Lung (tissue), 12 donors: ENCODE data around the gene EHMT1. TPM values are rescaled to one million over a fixed set of nuclear protein-coding genes. Genes with fewer than 3 reads are reported as not detected.

ENCODE experiments used
- ATAC-seq: fragments of 200-7000 bp; cut with Tn5 transposase; one replicate; pipeline ENCODE4 v1.9.1; 2020; ENCODE audit warnings: moderate number of reproducible peaks; ENCODE audit not compliant: insufficient read depth, low FRiP score
- DNase-seq, 3 donors: peaks; one replicate each; pipeline ENCODE4 v3.0.0-alpha.2; 2013 to 2017
- H3K27ac ChIP-seq, 2 donors: one replicate each; pipeline ENCODE4 v1.5.1; 2013; ENCODE audit warnings: mild to moderate bottlenecking in 2 of 2, moderate library complexity in 2 of 2, control low read depth in 1 of 2, inconsistent platforms in 1 of 2, low read depth in 1 of 2, low read length in 1 of 2
- H3K27me3 ChIP-seq, 3 donors: one replicate each; pipeline ENCODE4 v1.5.1; 2013; ENCODE audit warnings: low read length in 2 of 3; ENCODE audit not compliant: control insufficient read depth in 3 of 3, insufficient read depth in 3 of 3
- H3K36me3 ChIP-seq, 4 donors: one replicate each; pipeline ENCODE4 v1.5.1; 2013; ENCODE audit warnings: low read length in 4 of 4, mild to moderate bottlenecking in 1 of 4, moderate library complexity in 1 of 4; ENCODE audit not compliant: control insufficient read depth in 4 of 4, insufficient read depth in 4 of 4
- H3K4me1 ChIP-seq, 5 donors: one replicate each; pipeline ENCODE4 v1.5.1; 2013; ENCODE audit warnings: low read length in 5 of 5, mild to moderate bottlenecking in 2 of 5, moderate library complexity in 1 of 5; ENCODE audit not compliant: control insufficient read depth in 5 of 5, insufficient read depth in 5 of 5
- H3K4me3 ChIP-seq: one replicate; pipeline ENCODE4 v1.5.1; 2013; ENCODE audit warnings: mild to moderate bottlenecking, control low read depth, moderate library complexity
- H3K9ac ChIP-seq, 2 donors: one replicate each; pipeline ENCODE4 v1.5.1; 2013; ENCODE audit warnings: low read length in 2 of 2, control low read depth in 1 of 2; ENCODE audit not compliant: insufficient read depth in 1 of 2
- H3K9me3 ChIP-seq, 4 donors: one replicate each; pipeline ENCODE4 v1.5.1; 2013; ENCODE audit warnings: low read length in 3 of 4, mild to moderate bottlenecking in 1 of 4, moderate library complexity in 1 of 4; ENCODE audit not compliant: control insufficient read depth in 4 of 4, insufficient read depth in 3 of 4
- WGBS, 2 donors: extraction: QIAGEN DNeasy Blood & Tissue Kit; methylation state at CpG; one replicate each; pipeline ENCODE4 v1.1.7; 2013; 5-methylcytosine and 5-hydroxymethylcytosine counted together
- polyA plus RNA-seq, 2 donors: library from polyadenylated mRNA; stranded (reverse); fragments of 200-250 nt; gene quantifications; one replicate each; pipeline ENCODE4 v1.2.1, GENCODE V29; 2013
- total RNA-seq, 2 donors: library from RNA; depleted of rRNA in 1 of 2; stranded (reverse); fragments of >200 nt in 1 of 2; gene quantifications; one replicate each; pipeline ENCODE4 v1.2.1, GENCODE V29; 2014 to 2021
- TF ChIP-seq, protein P1 (sequence below): IDR thresholded peaks from 2 replicates; pipeline ENCODE4 v1.5.1; 2012; ENCODE audit warnings: mild to moderate bottlenecking; ENCODE audit errors: control extremely low read depth, extremely low read depth
- donor health status: control.
- donor health status: control.
- donor health status: Bipolar disorder and iron deficiency.
- donor health status: healthy.
- donor health status: DM: yes; HTN: yes; CAD: no.

The EHMT1 gene
- total and polyA plus RNA-seq, 4 donors: 32.2 to 91.5 (median 58.1) TPM

DNA sequence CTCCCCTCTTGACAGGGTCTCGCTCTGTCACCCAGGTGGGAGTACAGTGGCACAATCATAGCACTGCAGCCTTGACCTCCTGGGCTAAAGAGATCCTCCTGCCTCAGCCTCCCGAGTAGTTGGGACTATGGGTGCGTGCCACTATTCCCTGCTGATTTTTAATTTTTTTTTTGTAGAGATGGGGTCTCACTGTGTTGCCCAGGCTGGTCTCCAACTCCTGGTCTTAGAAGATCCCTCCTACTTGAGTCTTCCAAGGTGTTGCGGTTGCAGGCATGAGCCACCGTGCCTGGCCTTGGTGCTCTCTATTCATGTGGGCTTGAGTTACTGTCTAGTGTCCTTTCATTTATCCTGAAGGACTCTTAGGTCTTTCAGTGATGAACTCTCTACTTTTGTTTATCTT, 24.1 kb downstream of the EHMT1 start:
- no peak overlapping the region for H3K9ac ChIP-seq
- H3K4me3 ChIP-seq: no peak overlapping the region
- H3K27ac ChIP-seq: no peak overlapping the region
- H3K36me3 ChIP-seq: peaks cover 0 to 11% (median 1%) of the 10 kb centered on the region in 4 donors
- ATAC-seq (no peak), DNase-seq (no peak)
- H3K4me1 ChIP-seq: peaks cover 0 to 17% (median 0%) of the 10 kb centered on the region in 5 donors
- 95 to 97% methylated on average over 5 of the region's 5 CpGs for WGBS, 2 donors
- H3K27me3 ChIP-seq: no peaks in the 10 kb centered on the region
- no peaks in the 10 kb centered on the region for H3K9me3 ChIP-seq
- TF ChIP-seq, protein P1, sequence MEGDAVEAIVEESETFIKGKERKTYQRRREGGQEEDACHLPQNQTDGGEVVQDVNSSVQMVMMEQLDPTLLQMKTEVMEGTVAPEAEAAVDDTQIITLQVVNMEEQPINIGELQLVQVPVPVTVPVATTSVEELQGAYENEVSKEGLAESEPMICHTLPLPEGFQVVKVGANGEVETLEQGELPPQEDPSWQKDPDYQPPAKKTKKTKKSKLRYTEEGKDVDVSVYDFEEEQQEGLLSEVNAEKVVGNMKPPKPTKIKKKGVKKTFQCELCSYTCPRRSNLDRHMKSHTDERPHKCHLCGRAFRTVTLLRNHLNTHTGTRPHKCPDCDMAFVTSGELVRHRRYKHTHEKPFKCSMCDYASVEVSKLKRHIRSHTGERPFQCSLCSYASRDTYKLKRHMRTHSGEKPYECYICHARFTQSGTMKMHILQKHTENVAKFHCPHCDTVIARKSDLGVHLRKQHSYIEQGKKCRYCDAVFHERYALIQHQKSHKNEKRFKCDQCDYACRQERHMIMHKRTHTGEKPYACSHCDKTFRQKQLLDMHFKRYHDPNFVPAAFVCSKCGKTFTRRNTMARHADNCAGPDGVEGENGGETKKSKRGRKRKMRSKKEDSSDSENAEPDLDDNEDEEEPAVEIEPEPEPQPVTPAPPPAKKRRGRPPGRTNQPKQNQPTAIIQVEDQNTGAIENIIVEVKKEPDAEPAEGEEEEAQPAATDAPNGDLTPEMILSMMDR: no peak

DNA sequence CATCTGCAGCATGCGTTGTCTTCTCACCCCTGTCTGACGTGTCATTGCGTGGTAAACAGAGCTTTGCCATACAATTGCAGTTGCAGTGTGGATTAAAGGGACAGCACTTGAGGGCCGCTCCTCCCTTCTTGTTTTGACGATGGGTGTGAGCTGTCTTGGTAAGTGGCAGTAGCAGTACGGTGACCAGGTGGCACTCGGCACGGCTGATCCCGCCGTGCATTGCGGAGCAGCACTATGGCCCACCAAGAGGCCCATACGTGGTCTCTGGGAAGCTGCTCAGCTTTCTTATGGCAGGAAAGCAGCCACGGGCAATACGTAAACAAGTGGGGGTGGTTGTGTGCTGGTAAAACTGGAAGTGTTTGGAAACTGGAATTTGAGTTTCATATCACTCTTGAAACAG, 25.1 kb downstream of the EHMT1 start:
- DNase-seq (no peak), ATAC-seq (no peak)
- Histone ChIP-seq H3K27me3 (no peaks in the 10 kb centered on the region), H3K4me3 (no peak overlapping the region), H3K27ac (no peak overlapping the region), H3K9me3 (no peaks in the 10 kb centered on the region), H3K36me3 (peaks cover 0 to 11% (median 1%) of the 10 kb centered on the region in 4 donors), H3K9ac (no peak overlapping the region), H3K4me1 (peaks cover 0 to 17% (median 0%) of the 10 kb centered on the region in 5 donors)
- TF ChIP-seq, protein P1: no peak
- 81 to 86% methylated on average over 14 of the region's 14 CpGs for WGBS, 2 donors

DNA sequence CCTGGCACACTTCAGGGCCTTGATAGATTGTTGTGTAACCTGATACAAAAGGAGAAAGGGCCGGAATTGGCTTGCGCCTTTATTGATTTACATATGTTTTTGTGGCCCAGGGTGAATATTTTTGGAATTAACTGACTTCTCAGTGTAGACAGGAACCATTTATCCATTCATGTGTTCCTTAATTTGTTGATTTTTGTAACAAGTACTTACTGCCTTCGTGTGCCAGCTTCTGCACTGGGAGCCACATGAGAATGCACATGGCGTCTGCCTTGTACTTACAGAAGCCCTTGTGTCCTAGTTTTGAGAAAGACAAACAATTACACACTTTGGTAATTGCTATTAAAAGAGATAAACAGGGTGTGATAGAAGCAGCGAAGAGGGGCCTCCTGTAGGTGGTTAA, 26.4 kb downstream of the EHMT1 start:
- H3K9ac ChIP-seq: no peak overlapping the region
- DNase-seq (no peak), ATAC-seq (no peak)
- peaks cover 0 to 17% (median 0%) of the 10 kb centered on the region in 5 donors for H3K4me1 ChIP-seq
- no peak overlapping the region for H3K4me3 ChIP-seq
- H3K27me3 ChIP-seq: no peaks in the 10 kb centered on the region
- WGBS, 2 donors: 83 to 89% methylated on average over 5 of the region's 5 CpGs
- H3K27ac ChIP-seq: no peak overlapping the region
- H3K36me3 ChIP-seq: peaks cover 0 to 11% (median 1%) of the 10 kb centered on the region in 4 donors
- H3K9me3 ChIP-seq: no peaks in the 10 kb centered on the region
- TF ChIP-seq, protein P1: no peak

DNA sequence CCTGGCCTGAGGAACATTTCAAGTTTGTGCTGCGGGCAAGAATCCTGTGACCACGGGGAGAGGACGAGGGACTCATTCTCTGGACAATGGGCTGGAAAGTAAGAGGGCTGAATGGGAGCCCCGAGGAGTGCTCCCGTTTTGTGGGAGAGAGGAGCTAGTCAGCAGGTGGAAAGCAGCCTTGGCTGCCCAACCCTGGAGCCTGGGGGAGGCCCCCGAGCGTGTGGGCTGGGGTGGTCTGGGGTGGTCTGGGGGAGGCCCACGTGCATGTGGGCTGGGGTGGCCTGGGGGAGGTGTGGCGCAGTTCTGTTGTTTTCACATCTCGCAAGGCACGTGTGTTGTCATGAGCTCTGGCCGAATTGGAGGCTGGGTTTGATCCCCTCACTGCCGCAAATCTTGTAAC, 27.5 kb downstream of the EHMT1 start:
- H3K36me3 ChIP-seq: peaks cover 0 to 14% (median 3%) of the 10 kb centered on the region in 4 donors
- no peak overlapping the region for H3K4me3 ChIP-seq
- TF ChIP-seq, protein P1: no peak
- peaks cover 0 to 17% (median 0%) of the 10 kb centered on the region in 5 donors for H3K4me1 ChIP-seq
- DNase-seq: no peak
- 86 to 90% methylated on average over 13 of the region's 13 CpGs for WGBS, 2 donors
- no peak for ATAC-seq
- H3K9me3 ChIP-seq: no peaks in the 10 kb centered on the region
- no peak overlapping the region for H3K27ac ChIP-seq
- H3K9ac ChIP-seq: no peak overlapping the region
- H3K27me3 ChIP-seq: no peaks in the 10 kb centered on the region
